WTC11 (cell line): ENCODE results near the gene SLC2A1. TPM values are rescaled to one million over a fixed set of nuclear protein-coding genes. Genes with fewer than 3 reads are reported as not detected.
A peak's percentile ranks its signal among the peaks of the same experiment; 100 is the strongest.

Source experiments
- ATAC-seq: fragments of 200-7000 bp; cut with Tn5 transposase; 2 replicates; pipeline ENCODE4 v1.10.0; 2021; ENCODE audit warnings: mild to moderate bottlenecking, moderate library complexity
- CTCF ChIA-PET: fragments of 300-600 bp; sonication (Branson Sonifier 250); formaldehyde crosslinking; loops from one replicate; lab custom pipeline; 2021; ENCODE audit warnings: antibody characterized with exemption; lab: Charles Lee
- POLR2A ChIA-PET: fragments of 350-600 bp; sonication (Branson Sonifier 250); formaldehyde crosslinking; loops from one replicate; lab custom pipeline; 2021; ENCODE audit warnings: antibody characterized with exemption; lab: Charles Lee
- DNase-seq: peaks from one replicate; pipeline ENCODE4 v3.0.0; 2021; ENCODE audit warnings: low spot score
- H3K27ac Mint-ChIP-seq: 2 replicates; pipeline ENCODE4 v1.8.0; 2021; ENCODE audit warnings: mixed read lengths
- H3K27me3 Mint-ChIP-seq: 2 replicates; pipeline ENCODE4 v1.8.0; 2021; ENCODE audit warnings: low read depth, mild to moderate bottlenecking, moderate library complexity, mixed read lengths
- H3K36me3 Mint-ChIP-seq: 2 replicates; pipeline ENCODE4 v1.8.0; 2021; ENCODE audit warnings: mixed read lengths
- H3K4me1 Mint-ChIP-seq: 2 replicates; pipeline ENCODE4 v1.8.0; 2022; ENCODE audit warnings: mixed read lengths
- H3K4me3 Mint-ChIP-seq: 2 replicates; pipeline ENCODE4 v1.8.0; 2021; ENCODE audit warnings: mild to moderate bottlenecking, moderate library complexity, mixed read lengths
- H3K9me3 Mint-ChIP-seq: 2 replicates; pipeline ENCODE4 v1.8.0; 2021; ENCODE audit warnings: mixed read lengths
- CREM ChIP-seq: sonication (generic); formaldehyde crosslinking; IDR thresholded peaks from 2 replicates; pipeline ENCODE4 v1.8.1; 2022; ENCODE audit warnings: mild to moderate bottlenecking, missing genetic modification reagents, moderate library complexity
- EMX1 ChIP-seq: fragments of 250-450 bp; sonication (Bioruptor Pico); IDR thresholded peaks from 2 replicates; pipeline ENCODE4 v1.8.0; 2021; ENCODE audit warnings: mild to moderate bottlenecking
- ESRRA ChIP-seq: sonication (generic); formaldehyde crosslinking; IDR thresholded peaks from 2 replicates; pipeline ENCODE4 v1.8.1; 2022; ENCODE audit warnings: mild to moderate bottlenecking, missing genetic modification reagents, borderline replicate concordance
- GRHL2 ChIP-seq: fragments of 250-450 bp; sonication (Bioruptor Pico); IDR thresholded peaks from 2 replicates; pipeline ENCODE4 v1.8.0; 2022; ENCODE audit warnings: mild to moderate bottlenecking, moderate library complexity; ENCODE audit not compliant: insufficient replicate concordance, severe bottlenecking
- MYBL2 ChIP-seq: sonication (generic); formaldehyde crosslinking; IDR thresholded peaks from 2 replicates; pipeline ENCODE4 v1.8.1; 2023; ENCODE audit warnings: mild to moderate bottlenecking, moderate library complexity, missing genetic modification reagents
- SP1 ChIP-seq: sonication (generic); formaldehyde crosslinking; conservative IDR thresholded peaks from 2 replicates; pipeline ENCODE4 v1.8.1; 2022; ENCODE audit warnings: missing genetic modification reagents
- ZNF138 ChIP-seq: sonication (generic); formaldehyde crosslinking; conservative IDR thresholded peaks from 2 replicates; pipeline ENCODE4 v1.8.1; 2022; ENCODE audit warnings: mild to moderate bottlenecking, moderate library complexity, missing genetic modification reagents
- total RNA-seq: library from RNA; stranded (reverse); gene quantifications from 3 replicates; pipeline ENCODE4 v1.2.3, GENCODE V29; 2021
- TF ChIP-seq, protein P1 (sequence below): fragments of 250-450 bp; sonication (Bioruptor Pico); IDR thresholded peaks from 2 replicates; pipeline ENCODE4 v1.9.0; 2021; ENCODE audit warnings: moderate library complexity, mild to moderate bottlenecking, inconsistent platforms, borderline replicate concordance
- TF ChIP-seq, protein P2 (sequence below): sonication (generic); formaldehyde crosslinking; IDR thresholded peaks from 2 replicates; pipeline ENCODE4 v1.8.0; 2022; ENCODE audit warnings: mild to moderate bottlenecking, missing genetic modification reagents
- TF ChIP-seq, protein P3 (sequence below): sonication (generic); formaldehyde crosslinking; IDR thresholded peaks from 2 replicates; pipeline ENCODE4 v1.8.1; 2023; ENCODE audit warnings: mild to moderate bottlenecking, moderate library complexity, missing genetic modification reagents
- TF ChIP-seq, protein P4 (sequence below): fragments of 250-450 bp; sonication (Bioruptor Pico); IDR thresholded peaks from 2 replicates; pipeline ENCODE4 v1.8.0; 2021; ENCODE audit warnings: mild to moderate bottlenecking
- TF ChIP-seq, protein P5 (sequence below): sonication (generic); formaldehyde crosslinking; IDR thresholded peaks from 2 replicates; pipeline ENCODE4 v1.8.1; 2023; ENCODE audit warnings: mild to moderate bottlenecking, missing genetic modification reagents, moderate library complexity
- TF ChIP-seq, protein P6 (sequence below): sonication (generic); formaldehyde crosslinking; conservative IDR thresholded peaks from 2 replicates; pipeline ENCODE4 v1.8.1; 2022; ENCODE audit warnings: mild to moderate bottlenecking, missing genetic modification reagents
- TF ChIP-seq, protein P7 (sequence below): fragments of 200-600 bp; IDR thresholded peaks from 2 replicates; pipeline ENCODE4 v1.8.0; 2022; ENCODE audit warnings: antibody characterized with exemption

SLC2A1 gene
- total RNA-seq, 1 experiment from 2014 or later = 215 TPM

DNA sequence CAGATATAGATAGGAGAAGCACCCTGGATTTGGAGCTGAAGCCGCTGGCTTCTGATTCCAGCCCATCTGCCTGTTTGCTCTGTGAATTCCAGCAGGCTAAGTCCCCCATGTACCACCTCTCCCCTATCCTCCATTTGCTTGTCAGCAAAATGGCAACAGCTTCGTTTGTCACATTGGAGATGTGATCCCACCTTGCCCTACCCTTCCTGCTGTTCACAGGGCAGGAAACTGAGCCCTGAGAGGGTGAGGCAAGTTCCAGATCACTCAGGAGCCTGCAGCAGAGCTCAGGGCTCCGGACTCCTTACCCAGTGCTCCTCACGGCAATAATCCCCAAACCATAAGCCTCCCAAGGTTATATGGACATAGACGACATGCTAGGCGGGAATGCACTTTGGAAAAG, 14.9 kb downstream of the SLC2A1 start:
- POLR2A ChIA-PET = no interaction called here
- no peak for DNase-seq
- peak overlapping the region; percentile 74 for H3K27ac Mint-ChIP-seq
- TF ChIP-seq EMX1 (no peak), GRHL2 (CRISPR knock-in tag) (no peak), ESRRA (CRISPR knock-in tag) (no peak), ZNF138 (CRISPR knock-in tag) (no peak), SP1 (CRISPR knock-in tag) (no peak), CREM (CRISPR knock-in tag) (no peak)
- TF ChIP-seq, protein P1, sequence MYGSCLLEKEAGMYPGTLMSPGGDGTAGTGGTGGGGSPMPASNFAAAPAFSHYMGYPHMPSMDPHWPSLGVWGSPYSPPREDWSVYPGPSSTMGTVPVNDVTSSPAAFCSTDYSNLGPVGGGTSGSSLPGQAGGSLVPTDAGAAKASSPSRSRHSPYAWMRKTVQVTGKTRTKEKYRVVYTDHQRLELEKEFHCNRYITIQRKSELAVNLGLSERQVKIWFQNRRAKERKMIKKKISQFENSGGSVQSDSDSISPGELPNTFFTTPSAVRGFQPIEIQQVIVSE = no peak
- TF ChIP-seq, protein P2, sequence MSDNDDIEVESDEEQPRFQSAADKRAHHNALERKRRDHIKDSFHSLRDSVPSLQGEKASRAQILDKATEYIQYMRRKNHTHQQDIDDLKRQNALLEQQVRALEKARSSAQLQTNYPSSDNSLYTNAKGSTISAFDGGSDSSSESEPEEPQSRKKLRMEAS (CRISPR knock-in tag) = no peak
- TF ChIP-seq, protein P3, sequence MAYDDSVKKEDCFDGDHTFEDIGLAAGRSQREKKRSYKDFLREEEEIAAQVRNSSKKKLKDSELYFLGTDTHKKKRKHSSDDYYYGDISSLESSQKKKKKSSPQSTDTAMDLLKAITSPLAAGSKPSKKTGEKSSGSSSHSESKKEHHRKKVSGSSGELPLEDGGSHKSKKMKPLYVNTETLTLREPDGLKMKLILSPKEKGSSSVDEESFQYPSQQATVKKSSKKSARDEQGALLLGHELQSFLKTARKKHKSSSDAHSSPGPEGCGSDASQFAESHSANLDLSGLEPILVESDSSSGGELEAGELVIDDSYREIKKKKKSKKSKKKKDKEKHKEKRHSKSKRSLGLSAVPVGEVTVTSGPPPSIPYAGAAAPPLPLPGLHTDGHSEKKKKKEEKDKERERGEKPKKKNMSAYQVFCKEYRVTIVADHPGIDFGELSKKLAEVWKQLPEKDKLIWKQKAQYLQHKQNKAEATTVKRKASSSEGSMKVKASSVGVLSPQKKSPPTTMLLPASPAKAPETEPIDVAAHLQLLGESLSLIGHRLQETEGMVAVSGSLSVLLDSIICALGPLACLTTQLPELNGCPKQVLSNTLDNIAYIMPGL (CRISPR knock-in tag) = no peak
- TF ChIP-seq, protein P4, sequence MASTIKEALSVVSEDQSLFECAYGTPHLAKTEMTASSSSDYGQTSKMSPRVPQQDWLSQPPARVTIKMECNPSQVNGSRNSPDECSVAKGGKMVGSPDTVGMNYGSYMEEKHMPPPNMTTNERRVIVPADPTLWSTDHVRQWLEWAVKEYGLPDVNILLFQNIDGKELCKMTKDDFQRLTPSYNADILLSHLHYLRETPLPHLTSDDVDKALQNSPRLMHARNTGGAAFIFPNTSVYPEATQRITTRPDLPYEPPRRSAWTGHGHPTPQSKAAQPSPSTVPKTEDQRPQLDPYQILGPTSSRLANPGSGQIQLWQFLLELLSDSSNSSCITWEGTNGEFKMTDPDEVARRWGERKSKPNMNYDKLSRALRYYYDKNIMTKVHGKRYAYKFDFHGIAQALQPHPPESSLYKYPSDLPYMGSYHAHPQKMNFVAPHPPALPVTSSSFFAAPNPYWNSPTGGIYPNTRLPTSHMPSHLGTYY (CRISPR knock-in tag) = no peak
- TF ChIP-seq, protein P5, sequence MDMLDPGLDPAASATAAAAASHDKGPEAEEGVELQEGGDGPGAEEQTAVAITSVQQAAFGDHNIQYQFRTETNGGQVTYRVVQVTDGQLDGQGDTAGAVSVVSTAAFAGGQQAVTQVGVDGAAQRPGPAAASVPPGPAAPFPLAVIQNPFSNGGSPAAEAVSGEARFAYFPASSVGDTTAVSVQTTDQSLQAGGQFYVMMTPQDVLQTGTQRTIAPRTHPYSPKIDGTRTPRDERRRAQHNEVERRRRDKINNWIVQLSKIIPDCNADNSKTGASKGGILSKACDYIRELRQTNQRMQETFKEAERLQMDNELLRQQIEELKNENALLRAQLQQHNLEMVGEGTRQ (CRISPR knock-in tag) = no peak
- TF ChIP-seq, protein P6, sequence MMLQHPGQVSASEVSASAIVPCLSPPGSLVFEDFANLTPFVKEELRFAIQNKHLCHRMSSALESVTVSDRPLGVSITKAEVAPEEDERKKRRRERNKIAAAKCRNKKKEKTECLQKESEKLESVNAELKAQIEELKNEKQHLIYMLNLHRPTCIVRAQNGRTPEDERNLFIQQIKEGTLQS = no peak
- TF ChIP-seq, all 79 proteins: peak for 0
- peaks cover 82% of the 10 kb centered on the region for H3K36me3 Mint-ChIP-seq
- no peaks in the 10 kb centered on the region for H3K27me3 Mint-ChIP-seq
- no peak overlapping the region for H3K4me3 Mint-ChIP-seq
- CTCF ChIA-PET = interaction anchor here (1.1 to 2.0 kb wide), 2 partner anchors 31 to 130 kb away, joined by 4 to 7 read pairs; no protein-coding TSS in a partner anchor
- H3K4me1 Mint-ChIP-seq = peaks cover 90% of the 10 kb centered on the region
- no peak for ATAC-seq
- no peaks in the 10 kb centered on the region for H3K9me3 Mint-ChIP-seq

DNA sequence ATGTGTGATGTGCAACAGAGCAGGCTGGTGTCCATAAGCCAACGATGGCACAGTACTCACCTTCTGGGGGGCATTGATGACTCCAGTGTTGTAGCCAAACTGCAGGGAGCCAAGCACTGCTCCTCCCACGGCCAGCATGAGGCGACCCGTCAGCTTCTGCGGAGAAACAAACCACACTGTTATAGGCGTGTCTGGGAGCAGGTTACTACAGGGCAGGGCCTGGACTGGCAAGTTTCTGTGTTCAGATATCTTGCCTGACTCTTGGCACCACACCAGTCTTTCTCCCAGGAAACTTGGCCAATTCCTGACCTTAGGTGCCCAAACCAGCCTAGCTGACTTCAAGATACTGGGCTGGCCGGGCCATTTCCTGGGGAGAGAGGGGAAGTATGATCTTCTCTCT, 15.5 kb downstream of the SLC2A1 start:
- ChIA-PET POLR2A (no interaction called here), CTCF (interaction anchor here (1.1 to 2.0 kb wide), 3 partner anchors 9 to 131 kb away, joined by 4 to 7 read pairs (median 5); no protein-coding TSS in a partner anchor)
- Mint-ChIP-seq H3K27ac (peak overlapping the region; percentile 75), H3K36me3 (peaks cover 85% of the 10 kb centered on the region), H3K4me3 (no peak overlapping the region), H3K4me1 (peaks cover 91% of the 10 kb centered on the region), H3K27me3 (no peaks in the 10 kb centered on the region), H3K9me3 (no peaks in the 10 kb centered on the region)
- DNase-seq (no peak), ATAC-seq (no peak)
- TF ChIP-seq MYBL2 = no peak

DNA sequence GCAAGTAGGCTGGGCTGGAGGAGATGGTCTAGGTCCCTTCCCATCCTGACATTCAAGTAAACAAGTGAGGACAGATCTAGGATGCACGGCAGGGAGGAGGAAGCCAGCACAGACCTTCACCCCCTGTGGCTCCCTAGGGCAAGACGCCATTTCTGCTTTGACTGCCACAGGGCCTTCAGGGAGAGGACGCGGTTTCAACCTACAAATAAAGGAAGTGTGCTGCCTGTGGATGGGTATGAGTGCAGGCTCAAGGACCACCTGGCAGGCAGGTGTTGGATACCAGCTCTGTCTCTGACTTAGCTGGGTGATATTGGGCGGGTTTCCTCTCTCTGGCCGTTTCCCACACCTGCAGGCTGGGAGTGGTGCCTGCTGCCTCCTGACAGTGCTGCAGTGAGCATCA, 16.2 kb downstream of the SLC2A1 start:
- ChIA-PET POLR2A (no interaction called here), CTCF (interaction anchor here (1.3 to 1.8 kb wide), 2 partner anchors 10 to 131 kb away, joined by 5 to 10 read pairs; no protein-coding TSS in a partner anchor)
- Mint-ChIP-seq H3K9me3 (no peaks in the 10 kb centered on the region), H3K36me3 (peaks cover 89% of the 10 kb centered on the region), H3K4me1 (peaks cover 91% of the 10 kb centered on the region), H3K4me3 (peak overlapping the region; percentile 14; the same call in 1 of the 2 replicates), H3K27ac (peak overlapping the region; percentile 82), H3K27me3 (no peaks in the 10 kb centered on the region)
- TF ChIP-seq, protein P7, sequence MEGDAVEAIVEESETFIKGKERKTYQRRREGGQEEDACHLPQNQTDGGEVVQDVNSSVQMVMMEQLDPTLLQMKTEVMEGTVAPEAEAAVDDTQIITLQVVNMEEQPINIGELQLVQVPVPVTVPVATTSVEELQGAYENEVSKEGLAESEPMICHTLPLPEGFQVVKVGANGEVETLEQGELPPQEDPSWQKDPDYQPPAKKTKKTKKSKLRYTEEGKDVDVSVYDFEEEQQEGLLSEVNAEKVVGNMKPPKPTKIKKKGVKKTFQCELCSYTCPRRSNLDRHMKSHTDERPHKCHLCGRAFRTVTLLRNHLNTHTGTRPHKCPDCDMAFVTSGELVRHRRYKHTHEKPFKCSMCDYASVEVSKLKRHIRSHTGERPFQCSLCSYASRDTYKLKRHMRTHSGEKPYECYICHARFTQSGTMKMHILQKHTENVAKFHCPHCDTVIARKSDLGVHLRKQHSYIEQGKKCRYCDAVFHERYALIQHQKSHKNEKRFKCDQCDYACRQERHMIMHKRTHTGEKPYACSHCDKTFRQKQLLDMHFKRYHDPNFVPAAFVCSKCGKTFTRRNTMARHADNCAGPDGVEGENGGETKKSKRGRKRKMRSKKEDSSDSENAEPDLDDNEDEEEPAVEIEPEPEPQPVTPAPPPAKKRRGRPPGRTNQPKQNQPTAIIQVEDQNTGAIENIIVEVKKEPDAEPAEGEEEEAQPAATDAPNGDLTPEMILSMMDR = no peak
- DNase-seq = no peak
- ATAC-seq = no peak
